ENCODE data around the gene ZNF22.

The ZNF22 gene

DNA sequence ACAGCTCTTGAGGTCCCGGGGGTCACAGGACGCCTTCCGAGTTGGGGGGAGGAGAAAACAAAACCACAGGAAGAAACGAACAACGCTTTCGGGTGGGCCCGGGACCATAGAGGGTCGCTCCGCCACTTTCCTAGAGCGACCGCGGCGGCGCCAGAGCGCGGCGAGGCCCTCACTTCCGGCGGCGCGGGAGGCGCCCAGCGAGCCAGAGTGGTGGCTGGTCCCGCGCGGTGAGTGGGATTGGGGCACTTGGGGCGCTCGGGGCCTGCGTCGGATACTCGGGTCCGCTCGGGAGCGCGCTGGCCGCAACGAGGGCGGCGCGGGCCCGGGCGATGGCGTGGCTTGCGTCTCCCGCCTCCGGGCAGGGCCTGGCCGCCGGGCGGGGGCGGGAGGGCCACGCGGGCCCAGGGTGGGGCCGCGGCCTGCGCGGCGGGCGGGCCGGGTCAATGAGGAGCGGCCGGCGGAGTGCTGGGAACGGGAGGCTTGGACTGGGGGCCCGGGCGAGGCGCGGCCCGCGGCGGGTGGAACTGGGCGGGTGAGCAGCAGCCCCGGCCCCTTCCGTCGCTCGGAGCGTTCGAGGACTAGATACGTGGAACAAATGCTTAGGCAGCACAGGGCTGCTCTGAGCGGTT is at the start of gene ZNF22:
Gene ZNF22 (plus strand): TSS at position 172 of the 629 bp plus-strand sequence. CDS start 2,446 bp downstream, outside the sequence.
- DNase-seq: peak; percentile 82

DNA sequence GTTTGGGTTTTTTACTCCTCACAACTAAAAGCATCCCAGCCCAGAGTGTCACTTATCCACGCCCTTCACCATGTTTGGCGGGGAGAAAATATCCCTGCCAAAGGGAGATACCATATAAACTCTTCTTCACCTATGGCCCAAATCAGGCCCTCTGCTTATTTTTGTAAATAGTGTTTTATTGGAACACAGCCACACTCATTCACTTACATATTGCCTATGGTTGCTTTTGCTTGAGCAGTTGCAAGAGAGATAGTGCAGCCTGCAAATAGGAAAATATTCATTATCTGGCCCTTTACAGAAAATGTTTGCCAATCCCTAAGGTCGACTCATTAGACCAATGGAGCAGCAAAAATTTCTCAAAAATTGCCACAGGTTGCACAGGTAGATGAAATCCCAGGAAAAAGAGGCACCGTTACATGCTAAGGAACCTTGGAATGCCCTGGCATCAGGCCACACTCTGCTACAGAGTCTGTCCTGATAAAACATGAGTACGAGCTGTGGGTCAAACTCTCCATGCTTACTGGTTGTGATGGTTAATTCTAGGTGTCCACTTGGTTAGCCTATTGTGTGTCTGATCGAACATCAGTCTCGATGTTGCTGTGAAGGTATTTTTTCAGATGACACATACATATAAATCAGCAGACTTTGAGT is 49.0 kb upstream of the ZNF22 start:
- DNase-seq: no peak

DNA sequence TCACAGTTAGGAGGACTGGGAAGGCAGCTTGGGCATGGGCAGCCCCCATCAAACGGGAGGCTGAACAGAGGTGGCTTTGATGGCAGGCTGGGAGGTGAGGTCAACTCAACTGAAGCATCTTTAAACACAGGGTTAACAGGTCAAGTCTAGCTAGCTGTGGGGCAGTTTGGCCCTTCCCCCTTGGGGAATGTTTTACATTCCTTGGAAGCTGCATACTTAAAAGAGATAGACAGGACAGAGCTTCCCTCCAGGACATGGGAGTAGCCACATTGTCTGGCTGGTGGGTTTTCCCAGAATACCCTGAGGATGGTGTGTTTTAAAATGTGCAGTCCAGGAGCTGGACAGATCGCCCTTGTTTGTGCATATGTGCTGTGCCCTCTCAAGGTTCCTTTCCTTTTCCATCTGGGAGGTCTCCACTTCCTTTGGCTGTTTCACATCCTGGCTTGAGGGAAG is 47.9 kb upstream of the ZNF22 start:
- no peak for DNase-seq

DNA sequence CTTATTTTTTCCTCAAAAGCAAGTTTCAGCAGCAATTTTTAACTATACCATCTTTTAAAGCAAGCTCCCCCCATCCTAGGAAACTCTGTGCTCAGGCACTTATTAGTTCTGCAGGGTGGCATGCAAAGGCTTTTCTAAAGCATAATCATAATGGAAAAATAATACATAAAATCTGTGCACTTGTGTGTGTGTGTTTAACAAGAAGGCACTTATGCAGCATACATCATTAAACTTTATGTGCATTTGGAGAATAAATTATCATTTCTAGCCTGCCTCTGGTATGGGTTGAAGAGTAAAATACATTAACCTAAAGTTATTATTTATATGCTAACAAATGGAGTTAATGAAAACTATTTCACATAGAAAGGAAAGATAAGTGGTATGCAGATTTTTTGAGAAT is 46.7 kb upstream of the ZNF22 start:
- no peak for DNase-seq

DNA sequence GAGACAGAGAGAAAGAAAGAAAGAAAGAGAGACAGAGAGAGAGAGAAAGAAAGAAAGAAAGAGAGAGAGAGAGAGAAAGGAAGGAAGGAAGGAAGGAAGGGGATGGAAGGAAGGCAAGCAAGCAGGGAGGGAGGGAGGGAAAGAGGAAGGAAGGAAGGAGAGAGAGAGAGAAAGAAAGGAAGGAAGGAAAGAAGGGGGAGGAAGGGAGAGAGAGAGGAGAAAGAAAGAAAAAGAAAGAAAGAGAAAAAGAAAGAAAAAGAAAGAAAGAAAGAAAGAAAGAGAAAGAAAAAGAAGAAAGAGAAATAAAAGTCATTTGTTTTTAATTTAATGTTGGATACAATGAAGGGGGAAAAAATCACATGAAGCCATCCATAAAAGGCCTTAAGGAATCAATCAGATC is 45.8 kb upstream of the ZNF22 start:
- no peak for DNase-seq

DNA sequence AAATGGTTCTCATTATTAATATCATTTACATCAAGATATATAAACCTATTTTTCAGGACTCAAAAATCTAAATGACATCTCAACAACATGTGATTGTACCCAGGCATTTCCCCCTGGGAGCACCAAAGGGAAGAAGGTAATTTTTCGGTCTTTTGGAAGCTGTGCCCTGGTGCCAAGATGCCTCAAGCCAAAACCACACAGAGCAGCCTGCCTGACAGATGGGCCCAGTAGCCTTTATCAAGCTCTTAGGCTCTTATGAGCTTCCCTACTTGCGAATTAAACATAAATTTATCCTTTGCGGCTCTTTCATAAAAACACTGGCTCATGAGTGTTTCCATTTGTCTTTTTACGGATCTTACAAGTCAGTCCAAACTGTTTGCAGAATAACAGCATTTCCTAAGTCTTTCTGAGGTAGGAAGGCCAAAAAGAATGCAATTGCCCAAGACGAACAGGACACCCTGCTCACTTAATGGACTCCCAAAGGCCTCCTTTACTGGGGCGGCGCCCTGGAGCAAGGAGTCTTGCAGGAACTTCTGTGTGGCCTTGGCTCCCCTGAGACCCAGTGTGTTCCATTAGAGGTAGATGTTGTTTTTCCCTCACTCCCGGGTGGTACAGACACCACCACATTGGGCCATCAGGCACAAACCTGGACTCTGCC is 45.2 kb upstream of the ZNF22 start:
- no peak for DNase-seq

DNA sequence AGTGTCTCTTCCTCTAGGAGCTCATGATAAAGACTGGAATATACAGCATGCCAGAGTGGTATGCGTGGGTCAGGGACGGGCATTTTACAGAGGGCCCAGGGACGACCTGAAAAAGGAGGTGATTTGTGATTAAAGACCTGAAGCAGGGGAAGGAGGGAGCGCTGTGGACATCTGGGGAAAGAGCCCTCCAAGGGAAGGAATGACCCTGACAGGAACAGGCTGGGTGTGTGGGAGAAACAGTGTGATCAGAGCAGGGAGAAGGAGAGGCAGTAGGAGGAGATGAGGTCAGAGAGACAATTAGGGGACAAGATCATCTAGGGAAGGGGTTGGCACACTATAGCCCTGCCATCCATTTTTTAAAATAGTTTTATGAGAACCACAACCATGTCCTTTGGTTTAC is 44.5 kb upstream of the ZNF22 start:
- DNase-seq: no peak

DNA sequence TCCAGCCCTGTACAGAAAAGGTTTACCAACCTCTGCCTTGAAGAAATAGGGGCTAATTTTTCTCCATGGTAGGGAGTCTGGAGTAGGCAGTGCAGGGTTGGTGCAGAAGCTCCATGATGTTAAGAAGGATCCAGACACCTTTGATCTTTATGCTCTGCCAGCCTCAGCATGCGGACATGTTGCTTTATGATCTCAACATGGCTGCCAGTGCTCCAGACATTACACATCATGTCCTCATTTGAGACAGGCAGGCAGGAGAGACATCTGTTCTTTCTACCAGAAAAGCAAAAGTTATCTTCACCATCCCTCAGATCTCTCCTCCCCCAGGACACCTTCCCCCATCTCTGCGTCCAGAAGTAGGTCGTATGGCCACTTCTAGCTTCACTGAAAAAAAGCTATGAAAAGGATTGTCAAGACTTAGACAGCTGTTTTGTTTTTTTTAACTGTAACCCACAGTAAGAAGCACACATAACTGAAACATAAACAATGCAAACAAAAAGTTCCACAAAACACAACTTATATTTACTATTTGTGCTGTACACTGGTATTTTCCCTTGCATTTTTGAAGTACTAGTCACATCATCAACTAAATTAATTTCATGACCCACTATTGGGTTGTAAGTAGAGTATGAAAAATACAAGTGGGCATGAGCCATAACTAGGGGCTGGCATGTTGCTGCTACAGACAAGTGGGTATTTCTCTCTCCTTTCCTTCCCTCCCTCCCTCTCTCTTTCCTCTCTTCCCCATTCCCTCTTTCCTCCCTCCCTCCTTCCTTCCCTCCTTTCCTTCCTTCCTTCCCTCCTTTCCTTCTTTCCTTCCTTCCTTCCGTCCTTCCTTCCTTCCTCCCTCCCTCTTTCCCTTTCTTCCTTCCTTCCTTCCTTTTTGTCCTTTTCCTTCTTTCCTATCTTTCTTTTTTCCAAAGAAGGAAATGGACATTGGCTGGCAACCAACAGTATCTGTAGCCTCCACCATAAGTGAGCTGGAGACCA is 43.7 kb upstream of the ZNF22 start:
- DNase-seq: no peak

DNA sequence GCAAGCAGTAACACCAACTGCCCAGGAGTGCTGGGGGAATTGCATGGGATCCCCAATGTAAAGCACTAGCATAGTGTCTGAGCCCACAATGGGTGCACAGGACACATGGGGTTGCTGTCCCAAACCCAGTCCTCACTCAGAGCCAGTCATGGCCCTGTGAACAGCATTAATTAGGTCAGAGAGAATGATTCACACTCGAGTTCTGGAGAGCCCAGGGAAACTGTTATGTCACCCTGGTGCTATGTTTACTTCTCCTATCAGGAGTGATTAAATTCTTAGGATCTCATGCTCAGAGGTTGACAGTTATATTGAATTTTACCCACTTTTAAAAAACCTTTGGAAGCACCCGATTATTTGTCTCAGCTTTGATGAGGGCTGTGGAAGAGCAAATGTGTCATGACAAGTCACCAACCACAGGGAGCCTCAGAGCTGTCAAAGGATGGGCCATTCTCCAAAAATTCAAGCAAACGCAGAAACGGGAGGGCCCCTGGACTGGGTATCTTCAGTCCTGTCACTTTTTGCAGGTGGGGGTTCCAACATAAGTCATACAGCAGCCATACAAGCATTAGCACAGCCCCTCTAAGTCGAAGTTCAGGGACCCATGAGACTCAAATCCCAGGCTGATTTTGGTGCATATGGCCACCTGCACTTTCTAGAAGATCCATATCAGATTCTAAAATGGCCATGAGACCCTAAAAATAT is 42.4 kb upstream of the ZNF22 start:
- no peak for DNase-seq

DNA sequence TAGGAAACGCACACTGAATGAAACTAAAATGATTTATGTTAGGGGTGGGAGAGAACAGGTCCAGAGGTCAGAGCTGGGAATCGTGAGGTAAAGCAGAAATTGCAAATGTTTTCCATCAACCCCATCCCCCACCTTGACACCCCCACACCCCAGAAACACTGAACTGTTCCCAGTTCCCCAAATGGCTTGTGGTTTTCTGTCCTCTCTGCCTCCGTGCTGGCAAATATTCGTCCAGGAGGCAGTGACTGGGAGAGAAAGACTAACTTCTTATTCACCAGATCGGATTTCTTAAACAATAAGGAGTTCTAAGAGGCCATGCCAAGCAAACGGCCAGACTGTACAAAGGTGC is 41.9 kb upstream of the ZNF22 start:
- DNase-seq: no peak

DNA sequence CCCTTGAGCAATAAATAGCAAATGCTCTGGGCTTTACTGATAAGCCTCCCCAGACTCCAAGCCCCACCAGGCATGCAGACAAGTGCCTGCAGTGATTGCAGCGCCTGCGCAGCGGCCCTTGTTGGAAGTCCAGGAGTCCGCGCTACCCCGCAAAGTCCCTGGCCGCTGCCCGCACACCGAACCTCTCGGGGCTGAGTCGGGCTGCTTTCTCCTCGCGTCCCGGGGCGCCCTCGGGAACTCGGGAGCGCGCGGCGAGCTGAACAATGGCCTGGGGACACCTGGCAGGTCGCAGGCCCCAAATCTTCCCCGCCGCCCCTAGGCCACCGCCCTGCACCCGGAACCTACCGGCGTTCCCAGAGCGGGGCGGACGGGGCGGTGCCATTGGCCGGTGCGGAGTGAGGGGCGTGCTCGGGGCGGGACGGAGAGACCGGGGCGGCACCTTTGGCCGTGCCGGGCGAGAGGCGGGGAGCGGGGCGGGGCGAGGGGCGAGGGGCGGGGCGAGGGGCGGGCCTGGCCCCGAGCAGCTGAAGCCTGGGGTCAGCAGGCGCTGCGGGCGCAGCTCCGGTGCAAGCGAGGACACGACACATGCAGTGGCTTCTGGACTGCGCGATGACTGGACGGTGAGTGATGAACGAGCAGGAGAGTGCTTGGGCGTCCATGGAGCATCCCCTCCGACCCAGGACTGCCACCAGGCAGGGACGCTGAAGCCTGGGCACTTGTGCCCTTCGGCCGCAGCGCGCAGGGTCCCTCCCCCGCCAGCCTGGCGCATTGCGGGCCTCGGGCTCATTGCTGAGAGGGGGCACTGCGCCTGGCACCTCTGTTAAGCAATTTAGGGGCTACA is 41.3 kb upstream of the ZNF22 start, which contains the start of gene RASSF4:
Gene RASSF4 (plus strand): TSS at position 556 of the 841 bp plus-strand sequence. CDS start 10,401 bp downstream, outside the sequence.
- DNase-seq: peak; percentile 77

DNA sequence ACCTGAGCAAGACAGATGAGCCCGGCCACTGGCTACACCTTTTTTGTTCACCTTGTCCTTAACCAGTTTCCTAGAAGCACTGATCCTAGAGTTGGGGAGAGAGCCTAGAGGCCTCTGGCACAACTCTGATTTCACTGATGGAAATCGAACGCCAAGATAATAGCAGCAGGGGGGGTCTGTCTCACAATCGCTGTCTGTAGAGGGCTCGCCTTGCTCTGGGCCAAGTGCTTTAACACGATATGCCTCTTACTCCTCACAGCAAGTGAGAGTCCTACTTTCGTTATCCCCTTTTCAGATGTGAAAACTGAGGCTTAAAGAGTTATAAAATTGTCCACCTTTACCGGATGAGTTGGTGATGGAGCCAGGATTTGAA is 40.6 kb upstream of the ZNF22 start:
- no peak for DNase-seq

DNA sequence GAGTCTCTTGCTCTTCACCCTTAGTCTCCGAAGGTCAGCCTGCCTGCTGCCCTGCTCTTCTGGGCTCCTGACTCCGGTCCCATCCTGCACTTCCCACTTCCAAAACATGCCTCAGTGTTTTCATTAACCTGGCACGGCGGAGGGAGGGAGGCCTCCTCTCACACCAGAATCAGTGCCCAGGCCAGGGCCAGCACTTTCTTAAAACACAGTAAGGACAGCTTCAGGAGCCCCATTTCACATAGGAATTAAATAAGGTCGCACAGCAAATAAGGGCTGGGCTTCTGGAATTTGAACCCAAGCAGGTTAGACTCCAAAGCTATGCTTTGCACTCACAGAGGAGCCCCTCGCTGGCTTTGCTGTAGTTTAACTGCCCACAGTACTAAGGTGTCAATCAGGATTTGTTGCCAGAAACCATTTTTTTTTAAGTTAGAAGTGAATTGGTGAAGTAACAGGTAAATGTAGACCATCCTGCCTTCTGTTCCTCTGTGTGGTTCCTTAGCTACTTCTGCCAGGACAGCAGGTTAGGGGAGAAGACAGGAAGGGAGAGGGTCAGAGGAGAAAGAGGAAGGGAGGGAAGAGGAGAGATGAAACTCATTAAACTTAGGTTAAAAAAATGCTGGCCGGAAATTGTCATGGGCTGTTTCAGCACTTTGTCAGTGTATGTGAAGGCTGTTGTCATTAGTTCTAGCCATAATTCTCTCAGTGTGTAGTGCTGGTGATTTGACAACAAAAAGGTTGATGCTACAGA is 40.1 kb upstream of the ZNF22 start:
- no peak for DNase-seq

DNA sequence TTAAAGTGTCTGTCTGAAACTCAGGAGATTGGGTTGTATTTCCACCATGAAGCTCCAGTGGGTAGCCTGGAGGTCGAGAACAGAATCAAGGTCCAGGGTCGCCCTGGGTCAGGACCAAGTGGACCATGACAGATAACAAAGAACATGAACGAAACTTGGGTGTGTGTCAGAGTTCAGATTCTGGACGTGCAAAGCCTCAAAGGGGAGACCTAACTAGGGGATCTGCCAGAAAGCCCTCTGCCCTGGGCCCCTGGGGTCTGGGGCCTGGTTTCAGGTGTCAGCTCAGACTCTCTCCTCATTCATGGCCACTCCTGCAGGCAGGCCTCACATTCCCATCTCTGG is 39.5 kb upstream of the ZNF22 start:
- no peak for DNase-seq

DNA sequence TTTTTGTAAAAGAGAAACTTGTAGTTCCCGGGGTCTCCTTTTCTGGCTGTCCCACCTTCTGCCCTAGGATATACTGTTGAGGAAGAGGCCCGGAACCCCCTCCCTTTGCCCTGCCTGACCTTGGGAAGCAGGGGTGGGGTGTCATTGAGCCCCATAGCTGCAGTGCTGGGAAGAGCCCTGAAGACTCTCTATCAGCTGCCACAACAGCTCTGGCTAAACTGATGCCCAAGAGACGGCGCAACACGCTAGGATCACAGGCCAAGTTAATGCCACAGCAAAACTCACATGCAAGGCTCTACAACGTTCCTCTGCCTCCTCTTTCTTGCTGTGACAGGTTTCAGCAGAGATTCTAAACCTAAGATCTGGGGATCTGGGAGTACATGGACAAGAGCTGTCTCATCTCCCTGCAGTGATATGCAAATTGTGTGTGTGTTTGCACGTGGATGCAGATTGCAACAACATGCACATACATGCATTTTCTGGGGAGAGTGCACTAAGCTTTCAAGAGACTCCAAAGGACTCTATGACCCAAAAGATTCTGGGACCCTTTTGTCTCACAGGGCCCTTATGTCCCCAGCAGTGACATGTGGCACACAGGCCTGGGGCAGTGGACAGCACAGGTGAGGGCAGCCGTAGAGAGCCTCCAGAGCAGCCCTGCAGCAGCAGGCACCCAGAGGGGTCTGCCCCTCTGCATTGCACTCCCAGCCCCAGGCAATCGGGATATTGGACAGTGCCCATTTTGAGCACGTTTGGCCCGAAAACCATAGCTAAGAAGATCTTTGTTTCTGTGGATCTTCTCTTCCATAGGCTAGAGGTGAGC is 38.6 kb upstream of the ZNF22 start:
- no peak for DNase-seq

DNA sequence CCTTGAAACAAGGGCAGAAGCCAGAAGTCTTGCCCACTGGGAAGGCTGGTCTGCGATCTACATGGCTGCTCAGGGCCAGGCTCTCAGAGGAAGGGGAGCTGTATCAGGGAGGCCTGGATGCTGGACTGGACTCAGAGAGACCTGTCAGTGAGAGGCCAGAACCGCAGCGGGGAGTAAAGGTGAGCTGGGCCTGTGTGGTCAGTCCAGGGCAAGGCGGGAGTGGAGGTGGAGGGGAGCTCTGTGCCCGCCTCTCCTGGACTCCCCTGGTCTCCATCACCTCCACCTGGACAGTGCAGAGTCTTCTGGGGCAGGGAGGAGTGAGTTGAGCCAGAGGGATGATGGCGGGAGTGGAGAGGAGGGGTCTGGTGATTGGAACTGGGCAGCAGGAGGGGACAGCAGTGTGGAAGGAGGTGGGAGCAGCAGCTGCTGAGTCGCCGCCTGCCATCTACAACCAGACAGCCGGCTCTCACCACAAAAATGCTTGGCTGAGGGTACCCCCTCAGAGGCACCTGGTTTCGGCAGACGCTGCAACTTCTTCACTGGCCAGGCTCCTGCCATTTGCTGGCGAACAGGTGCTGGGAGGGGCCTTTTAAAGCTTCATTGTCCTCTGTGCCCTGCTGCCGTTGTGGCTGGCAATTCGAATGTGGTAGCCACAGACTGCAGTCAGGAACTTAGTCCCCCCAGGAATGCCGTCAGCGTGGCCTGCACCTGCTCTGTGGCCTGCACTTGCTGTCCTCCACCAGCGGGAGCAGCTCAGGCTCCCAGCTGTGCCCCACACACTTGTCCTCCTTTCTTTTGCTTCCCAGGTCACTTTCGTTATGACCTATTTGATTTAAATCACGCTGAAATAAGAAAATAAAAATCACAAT is 37.6 kb upstream of the ZNF22 start:
- no peak for DNase-seq

DNA sequence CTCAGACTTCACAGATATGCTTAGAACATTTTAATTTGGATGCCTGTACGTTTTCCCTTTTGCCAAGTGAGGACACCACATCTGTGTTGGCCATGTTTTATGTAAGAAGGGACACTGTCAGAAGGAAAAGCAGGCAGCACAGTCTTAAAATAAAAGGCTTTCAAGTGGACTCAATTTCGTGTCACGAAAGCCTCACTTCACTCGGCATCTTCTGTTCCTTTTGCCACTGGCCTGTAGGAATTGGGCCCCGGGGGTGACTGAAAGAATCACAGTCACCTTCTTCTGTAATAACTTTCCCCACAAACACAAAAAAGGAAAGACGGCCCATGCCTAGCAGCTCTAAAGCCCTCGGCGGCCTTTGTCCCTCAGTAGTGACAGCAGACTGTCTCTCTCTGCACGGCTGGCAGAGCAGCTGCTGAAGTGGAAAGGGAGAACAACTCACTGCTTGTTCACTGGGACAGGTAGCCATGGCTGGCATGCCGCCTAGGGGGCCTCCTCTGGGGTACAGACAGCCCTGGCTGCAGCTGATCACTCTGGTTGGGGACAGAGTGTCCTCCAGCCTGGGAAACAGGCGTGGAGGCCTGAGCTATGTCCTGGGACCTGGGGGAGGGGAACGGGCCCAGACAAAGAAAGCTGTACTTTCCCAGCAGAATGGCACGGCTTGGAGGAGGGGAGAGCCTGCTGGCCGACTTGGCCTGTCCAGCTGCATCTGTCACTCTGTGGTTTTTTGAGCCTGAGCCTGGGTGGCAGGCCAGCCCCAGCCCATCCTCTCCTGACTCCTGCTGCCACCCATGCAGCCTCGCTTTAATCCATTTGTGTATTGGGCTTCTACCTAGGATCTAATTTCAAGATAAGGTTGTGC is 36.7 kb upstream of the ZNF22 start:
- no peak for DNase-seq

DNA sequence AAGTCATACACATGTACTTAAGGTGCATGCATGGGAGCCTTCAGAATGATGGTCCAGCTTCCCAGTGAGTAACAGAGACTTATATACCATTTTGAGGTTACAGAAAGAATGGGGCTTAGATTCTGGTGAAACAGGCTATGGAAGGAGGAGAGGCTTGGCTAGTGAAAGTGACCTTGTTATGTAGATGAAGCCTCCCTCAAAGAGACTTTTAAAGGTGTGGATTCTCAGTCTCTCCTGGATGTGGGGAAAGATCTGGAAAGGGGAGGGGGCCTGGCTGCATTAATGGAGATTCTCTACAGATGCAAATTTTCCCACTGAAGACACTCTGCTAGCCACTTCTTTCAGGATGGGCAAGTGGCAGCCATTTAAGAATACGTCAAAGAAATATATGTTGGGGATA is 35.6 kb upstream of the ZNF22 start:
- DNase-seq: no peak
